ENCODE results near the gene MTERF2.
"Not testable (repeated sequence)": the region's sequence is repeated elsewhere in the genome, so short reads cannot be mapped to it uniquely, and the experiment has no call there.

MTERF2 gene, protein sequence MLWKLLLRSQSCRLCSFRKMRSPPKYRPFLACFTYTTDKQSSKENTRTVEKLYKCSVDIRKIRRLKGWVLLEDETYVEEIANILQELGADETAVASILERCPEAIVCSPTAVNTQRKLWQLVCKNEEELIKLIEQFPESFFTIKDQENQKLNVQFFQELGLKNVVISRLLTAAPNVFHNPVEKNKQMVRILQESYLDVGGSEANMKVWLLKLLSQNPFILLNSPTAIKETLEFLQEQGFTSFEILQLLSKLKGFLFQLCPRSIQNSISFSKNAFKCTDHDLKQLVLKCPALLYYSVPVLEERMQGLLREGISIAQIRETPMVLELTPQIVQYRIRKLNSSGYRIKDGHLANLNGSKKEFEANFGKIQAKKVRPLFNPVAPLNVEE

DNA sequence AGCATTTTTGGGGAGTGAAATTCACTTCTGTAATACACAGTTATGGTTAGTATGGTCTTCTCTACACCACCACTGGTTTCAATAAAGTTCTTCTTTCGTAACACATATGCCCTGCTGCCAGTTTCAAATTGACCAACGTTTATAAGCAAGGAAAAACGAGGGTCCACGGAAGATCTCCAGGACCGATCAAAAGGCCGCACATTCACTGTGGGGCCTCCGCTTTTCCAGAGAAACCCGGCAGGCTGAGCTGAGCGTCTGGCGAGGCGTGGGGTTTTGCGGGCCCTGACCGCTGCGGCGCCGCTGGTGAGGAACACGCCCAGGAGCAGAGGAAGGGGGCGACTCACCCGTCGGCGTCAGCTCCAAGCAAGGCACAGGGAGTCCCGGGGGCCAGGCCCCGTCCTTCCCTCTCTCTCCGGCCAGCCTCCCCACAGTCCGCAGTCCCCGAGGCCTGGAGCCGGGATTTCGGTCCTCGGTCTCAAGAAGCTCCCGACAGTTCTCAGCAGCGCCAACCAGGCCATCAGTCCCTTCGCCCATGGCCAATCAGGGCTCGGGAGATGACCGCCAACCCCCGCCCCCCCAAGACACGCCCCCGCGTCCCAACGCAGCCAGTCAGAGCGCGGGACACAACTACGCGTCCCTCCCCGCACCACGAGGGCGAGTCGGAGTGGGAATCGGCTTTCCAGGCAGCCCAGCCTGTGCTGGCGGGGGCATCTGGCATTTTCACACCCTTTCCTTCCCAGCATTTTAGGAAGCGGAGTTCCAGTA, at the start of gene MTERF2:
Gene MTERF2, minus strand, starts transcription at position 522 of the 765 bp plus-strand sequence. CDS start 8,432 bp downstream, outside the sequence.
- peak; percentile 79 for DNase-seq

DNA sequence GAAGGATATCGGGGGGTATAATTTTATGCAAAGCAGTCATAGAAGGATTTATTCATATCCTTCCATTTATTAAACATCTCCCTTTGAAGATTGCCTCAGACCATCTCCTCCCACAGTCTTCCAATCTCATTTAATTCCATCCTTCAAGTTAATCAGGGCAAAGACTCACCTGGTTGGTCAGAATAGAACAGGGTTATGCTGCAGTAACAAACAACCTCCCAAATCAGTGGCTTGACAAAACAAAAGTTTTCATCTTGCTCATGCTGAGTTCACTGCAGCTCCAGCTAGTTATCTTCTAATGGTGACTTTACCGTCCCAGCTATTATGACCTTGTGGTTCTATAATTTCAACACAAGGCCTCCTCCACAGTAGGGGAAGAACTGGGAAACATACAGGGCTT, 48.8 kb upstream of the MTERF2 start:
- DNase-seq = no peak

DNA sequence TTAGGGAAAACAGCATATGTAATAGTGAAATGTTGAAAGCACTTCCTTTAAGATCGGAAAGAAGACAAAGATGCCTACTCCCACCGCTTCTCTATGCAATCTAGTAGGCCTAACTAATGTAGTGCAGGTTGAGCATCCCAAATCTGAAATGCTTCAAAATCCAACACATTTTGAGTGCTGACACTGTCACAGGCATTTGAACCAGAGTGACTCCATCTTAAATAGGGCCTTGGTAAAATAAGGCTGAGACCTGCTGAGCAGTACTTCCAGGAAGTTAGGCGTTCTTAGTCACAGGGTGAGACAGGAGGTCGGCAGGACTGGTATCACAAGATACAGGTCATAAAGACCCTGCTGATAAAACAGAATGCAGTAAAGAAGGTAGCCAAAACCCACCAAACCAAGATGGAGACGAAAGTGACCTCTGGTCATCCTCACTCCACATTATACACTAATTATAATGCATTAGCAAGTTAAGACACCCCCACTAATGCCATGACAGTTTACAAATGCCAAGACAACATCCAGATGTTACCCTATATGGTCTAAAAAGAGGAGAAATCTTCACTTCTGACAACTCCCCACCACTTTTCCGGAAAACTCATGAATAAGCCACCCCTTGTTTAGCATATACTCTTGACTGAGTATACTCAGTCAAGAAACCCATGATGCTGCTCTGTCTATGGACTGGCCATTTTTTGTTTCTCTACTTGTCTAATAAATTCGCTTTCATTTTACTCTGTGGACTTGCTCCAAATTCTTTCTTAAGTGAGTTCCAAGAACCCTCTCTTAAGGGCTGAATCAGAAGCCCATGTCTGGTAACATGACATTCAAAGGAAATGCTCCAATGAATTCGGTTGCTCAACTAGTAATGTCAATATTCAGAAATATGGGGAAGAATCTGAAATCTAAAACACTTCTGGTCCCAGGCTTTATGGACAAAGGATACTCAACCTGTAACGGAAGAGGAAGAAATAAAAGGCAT, 47.1 kb upstream of the MTERF2 start:
- no peak for DNase-seq

DNA sequence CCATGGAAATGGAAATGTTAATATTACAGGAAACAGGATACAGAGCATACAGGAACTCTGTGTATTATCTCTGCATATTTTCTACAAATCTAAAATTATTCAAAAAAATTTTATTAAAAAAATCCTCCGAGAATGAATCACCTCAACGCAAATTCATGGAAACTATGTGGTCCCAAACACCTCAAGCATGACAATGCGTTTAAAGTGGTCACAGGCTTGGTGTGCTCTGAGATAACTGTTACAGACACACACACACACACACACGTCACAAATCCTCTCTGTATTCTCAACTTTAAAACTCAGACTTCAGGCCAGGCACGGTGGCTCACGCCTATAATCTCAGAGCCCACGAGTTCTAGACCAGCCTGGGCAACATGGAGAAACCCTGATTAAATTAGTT, 45.3 kb upstream of the MTERF2 start:
- DNase-seq = no peak

DNA sequence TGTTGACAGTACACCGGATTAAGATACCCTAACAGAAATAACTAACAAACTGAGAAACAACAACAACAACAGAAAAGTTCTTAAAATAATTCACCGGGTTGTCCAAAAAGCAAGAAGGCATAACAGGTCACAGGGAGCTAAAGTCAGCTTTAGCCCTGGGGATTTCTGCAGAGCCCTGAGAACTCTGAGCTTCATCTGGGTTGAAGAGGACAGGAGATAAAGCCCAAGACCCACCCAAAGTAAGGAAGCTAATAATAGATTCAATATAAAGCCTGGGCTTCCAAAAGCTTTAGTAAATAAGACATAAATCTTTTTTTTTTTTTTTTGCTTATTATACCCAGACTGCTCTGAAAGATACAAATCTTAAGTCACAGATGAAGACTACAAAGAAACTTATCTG, 44.1 kb upstream of the MTERF2 start:
- DNase-seq = no peak

DNA sequence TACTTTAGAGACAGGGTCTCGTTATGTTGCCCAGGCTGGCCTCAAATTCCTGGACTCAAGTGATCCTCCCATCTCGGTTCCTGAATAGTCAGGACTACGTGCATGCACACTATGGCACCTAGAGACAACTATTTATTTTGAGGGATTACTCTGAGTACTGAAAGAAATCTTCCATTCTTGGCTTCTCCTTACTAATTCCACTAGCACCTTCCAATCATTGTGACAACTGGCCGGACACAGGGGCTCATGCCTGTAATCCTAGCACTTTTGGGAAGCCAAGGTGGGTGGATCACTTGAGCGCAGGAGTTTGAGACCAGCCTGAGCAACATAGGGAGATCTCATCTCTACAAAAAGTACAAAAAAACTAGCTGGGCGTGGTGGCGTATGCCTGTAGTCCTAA, 42.1 kb upstream of the MTERF2 start:
- no peak for DNase-seq

DNA sequence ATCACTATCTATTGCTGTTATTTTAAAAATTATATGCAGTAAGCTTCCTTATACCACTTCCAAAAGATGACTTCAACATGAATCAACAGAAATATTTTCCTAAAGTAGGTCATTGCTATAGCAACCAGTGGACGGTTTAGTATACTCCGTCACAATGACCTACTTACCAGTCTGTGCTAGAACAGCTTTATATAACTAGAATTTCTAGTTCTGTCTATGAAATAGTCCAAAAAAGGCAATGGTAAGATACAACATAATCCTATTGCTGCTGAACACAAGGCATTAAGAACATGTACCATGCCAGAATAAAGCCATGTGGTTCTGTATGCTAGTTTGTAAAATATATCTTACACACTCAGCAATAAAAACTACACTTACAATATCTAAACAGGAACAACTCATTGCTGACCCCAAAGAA, 40.7 kb upstream of the MTERF2 start:
- DNase-seq = peak; percentile 51 to 83

DNA sequence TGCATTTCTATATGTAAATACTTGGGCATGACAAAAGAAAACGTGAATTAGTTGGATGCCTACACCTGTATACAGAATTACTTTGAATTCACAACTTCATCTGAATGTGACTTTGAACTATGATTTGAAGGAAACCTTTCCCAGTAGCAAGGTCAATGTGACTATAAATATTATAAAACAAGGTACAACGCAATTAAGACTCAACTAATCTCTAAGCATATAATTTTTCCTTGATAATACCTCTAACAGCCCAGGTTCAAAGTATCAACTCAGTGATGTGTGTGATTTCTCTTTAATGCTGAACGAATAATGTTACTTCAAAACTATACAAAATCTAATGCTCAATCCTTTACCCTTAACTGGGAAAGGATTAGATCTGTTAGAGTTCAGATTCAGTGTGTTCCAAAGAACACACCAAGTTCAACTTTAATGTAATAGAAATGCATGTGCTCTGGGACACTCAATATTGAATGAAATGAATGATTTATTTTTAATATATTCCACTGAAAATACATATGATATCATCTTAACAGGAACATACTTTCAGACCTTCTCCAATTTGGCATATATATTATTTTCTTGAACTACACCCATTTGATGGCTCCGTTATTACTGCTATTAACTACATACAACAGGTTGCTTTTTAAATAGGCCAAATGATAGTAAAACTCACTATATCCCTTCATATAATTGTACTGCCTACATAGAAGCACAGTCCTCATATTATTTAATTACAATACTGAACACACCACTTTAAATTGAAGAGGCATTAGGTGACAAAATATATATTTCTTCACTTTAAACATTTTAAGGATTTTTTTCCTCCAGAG, 40.1 kb upstream of the MTERF2 start:
- no peak for DNase-seq

DNA sequence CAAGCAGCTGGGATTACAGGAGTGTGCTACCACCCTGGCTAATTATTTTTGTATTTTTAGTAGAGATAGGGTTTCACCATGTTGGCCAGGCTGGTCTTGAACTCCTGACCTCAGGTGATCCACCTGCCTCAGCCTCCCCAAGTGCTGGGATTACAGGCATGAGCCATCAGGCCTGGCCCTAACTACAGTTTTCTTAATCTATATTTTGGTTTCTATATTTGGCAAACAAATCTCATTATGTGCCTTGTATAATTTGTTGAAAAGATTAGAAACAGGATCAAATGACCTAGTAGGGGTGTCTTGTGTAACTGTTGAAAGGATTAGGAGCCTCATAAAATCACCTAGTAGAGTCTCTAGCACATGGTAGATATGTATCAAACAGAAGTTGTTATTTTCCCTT, 39.4 kb upstream of the MTERF2 start:
- not testable (repeated sequence) for DNase-seq

DNA sequence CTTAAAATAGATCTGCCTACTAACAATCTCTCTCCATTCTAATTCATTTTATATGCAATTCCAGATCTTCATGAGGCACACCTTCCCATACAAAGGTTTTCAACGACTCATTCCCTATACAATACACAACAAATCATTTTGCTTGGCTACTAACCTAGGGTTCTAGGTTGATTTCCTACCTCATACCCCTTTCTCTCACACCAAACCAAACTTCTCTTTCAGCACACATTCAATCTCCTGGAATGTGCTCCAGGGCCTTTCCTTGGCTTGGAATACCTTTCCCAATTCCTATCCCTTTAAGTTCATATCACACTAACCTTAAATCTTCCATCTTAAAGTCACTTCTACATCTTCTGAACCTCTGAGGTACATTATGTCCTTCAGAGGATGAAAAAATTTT, 38.7 kb upstream of the MTERF2 start:
- DNase-seq = no peak

DNA sequence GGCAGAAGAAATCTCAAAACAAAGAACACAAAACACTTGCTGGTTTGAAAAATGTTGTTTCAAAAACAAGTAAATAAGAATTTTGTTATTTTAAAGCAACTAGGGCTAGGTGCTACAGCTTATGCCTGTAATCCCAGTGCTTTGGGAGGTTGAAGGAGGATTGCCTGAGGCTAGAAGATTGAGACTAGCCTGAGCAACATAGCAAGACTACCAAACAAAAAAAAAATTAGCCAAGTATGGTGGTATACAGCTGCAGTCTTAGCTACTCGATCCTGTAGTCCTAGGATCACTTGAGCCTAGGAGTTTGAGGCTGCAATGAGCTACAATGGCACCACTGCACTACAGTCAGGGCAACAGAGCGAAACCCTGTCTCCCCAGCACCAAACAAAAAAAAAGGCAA, 32.6 kb upstream of the MTERF2 start:
- no peak for DNase-seq

DNA sequence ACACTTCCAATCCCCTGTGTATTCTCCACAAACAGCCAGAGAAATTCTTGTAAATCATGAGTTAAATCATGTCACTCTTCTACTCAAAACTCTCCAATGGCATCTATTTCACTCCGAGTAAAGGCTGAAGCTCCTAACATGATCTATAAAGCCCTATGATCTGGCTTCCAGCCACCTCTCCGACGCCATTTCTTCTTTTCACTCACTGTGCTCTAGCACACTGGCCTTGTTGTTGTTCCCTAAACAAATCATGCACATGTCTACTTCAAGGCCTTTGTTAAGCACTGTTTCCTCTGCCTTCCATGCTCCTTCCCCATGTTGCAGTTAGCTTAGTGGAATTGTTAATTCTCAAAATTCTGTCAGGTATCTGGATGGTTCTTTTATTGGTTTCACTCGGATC, 30.1 kb upstream of the MTERF2 start:
- no peak for DNase-seq

DNA sequence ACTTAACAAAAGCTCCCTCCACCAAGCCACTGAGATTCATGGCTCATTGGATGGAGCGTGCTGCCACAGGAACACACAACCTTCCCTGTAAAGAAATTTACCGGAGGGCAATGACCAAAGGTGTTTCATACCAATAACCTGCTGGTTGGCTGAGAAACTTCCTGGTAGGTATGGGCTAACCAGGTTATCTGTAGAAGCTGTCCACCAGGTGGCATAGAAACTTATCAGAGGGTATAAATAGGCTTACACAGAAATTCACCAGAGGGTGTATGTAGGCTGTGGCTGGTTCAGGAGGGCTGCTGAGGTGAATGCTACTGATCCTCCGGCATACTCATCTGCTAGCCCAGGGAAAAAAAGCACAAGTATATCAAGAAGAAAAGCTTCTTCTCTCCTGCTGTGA, 27.1 kb upstream of the MTERF2 start:
- DNase-seq = peak; percentile 15 to 52

DNA sequence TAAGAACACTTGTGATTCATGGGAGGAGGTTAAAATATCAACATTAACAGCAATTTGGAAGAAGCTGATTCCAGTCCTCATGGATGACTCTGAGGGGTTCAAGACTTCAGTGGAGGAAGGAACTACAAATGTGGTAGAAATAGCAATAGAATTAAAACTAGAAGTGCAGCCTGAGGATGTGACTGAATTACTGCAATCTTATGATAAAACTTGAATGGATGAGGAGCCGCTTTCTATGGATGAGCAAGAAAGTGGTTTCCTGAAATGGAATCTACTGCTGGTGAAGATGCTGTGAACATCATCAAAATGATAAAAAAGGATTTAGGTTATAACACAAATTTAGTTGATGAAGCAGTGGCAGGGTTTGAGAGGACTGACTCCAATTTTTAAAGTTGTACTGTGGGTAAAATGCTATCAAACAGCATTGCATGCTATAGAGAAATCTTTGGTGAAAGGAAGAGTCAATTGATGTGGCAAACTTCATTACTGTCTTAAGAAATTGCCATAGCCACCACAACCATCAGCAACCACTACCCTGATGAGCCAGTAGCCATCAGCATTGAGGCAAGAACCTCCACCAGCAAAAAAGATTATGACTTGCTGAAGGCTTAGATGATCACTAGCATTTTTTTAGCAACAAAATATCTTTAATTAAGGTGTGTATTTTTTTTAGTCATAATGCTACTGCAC, 25.9 kb upstream of the MTERF2 start:
- DNase-seq = no peak

DNA sequence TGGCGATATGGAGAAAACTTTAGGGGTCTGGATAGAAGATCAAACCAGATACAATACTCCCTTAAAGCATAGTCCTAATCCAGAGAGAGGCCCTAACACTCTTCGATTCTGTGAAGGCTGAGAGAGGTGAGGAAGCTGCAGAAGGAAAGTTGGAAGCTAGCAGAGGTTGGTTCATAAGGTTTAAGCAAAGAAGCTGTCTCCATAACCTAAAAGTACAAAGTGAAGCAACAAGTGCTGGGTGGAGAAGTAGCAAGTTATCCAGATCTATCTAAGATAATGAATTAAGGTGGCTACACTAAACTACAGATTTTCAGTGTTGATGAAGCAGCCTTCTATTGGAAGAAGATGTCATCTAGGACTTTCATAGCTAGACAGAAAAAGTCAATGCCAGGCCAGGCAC, 24.6 kb upstream of the MTERF2 start:
- DNase-seq = no peak

DNA sequence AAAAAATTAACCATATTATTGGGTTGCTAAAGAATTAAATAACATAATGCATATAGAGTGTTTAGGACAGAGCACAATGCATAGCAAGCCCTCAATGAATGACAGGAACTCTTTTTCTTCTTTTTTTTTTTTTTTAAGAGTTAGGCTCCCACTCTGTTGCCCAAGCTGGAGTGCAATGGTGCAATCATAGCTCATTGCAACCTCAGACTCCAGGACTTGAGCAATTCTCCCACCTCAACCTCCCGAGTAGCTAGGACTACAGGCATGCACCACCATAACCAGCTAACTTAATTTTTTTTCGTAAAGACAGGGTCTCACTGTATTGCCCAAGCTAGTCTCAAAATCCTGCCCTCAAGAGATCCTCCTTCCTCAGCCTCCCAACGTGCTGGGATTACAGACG, 20.5 kb upstream of the MTERF2 start:
- DNase-seq = no peak

DNA sequence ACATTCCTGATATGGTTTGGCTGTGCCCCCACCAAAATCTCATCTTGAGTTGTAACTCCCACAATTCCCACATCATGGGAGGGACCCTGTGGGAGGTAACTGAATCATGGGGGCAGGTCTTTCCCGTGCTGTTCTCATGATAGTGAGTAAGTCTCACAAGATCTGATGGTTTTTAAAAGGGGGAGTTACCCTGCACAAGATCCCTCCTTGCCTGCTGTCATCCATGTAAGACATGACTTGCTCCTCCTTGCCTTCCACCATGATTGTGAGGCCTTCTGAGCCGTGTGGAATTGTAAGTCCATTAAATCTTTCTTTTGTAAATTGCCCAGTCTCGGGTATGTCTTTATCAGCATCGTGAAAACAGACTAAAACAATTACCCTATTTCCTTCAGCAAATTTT, 15.7 kb upstream of the MTERF2 start:
- DNase-seq = not testable (repeated sequence)

DNA sequence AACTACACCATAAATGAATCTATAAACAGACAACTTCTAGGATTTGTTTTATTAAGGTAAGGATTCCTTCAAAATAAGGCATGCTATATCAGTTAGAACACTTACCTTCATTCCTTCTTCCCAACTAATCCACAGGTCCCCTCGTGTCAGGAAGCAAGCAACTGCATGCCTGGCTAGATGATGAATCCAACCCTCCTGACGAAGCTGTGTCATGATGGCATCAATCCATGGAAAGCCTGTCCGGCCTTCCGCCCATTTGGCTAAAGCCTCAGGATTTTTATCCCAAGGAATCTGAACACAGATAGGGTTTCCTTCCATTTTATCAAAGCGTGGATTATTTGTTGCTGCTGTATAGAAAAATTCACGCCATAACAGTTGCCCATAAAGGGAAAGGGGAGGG, 12.5 kb upstream of the MTERF2 start:
- DNase-seq = no peak

DNA sequence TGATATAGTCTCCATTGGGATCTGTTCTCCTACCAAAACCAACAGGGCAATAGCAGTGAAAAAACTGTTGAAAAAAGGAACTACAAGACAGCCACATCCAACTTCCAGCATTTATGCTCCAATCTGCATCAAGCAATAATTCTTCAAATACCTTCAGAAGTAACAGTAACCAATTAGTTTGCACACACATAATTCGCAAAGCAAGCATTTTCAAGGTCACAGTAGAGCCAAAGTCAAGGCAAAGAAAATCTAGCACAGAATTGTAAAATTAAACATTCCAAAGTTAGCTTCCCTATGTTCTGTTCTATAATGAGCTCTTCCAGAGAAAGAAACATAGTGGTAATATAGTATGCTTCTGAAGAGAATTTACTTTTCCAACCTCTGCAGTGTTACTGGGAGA, 11.0 kb upstream of the MTERF2 start:
- no peak for DNase-seq

DNA sequence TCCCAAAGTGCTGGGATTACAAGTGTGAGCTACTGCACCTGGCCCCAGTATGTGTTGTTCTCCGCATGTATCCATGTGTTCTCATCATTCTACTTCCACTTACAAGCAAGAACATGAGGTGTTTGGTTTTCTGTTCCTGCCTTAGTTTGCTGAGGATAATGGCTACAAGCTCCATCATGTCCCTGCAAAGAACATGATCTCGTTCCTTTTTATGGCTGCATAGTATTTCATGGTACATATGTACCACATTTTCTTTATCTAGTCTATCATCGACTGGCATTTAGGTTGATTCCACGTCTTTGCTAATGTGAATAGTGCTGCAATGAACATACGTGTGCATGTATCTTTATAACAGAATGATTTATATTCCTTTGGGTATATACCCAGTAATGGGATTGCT, 9.2 kb upstream of the MTERF2 start:
- not testable (repeated sequence) for DNase-seq

DNA sequence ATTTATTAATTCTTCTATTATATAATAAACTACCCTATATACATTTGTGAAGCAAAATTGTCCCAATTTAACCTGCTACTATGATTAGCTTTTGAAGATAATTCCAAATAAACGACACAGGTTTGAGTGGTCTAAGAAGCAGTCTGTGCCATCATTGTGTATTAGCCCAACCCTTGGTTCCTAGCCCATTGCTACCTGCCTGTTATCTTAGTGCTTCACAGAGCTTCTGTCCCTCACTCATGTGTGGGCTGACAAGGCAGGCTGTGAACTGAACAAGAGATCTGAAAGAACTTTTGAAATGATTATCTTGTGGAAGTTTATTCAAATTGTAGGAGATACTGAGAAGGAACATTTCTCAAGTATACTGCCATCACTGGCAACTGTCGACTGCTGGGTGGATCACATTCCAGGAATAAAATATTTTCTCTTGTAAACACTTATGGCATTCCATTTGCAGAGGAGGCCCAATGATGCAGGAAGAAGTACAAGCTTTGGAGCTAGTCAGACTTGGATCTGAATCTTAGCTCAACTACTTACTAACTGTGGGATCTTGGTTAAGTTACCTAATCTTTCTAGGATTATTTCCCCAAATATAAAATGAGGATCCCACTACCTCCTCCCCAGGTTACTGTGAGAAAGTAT, 7.8 kb upstream of the MTERF2 start:
- DNase-seq = no peak
